Peyer's patch (tissue), 4 donors: ENCODE data around the gene BMP7.

Experiments used
- POLR2A ChIP-seq, 2 donors: fragments of 450-650 bp; IDR thresholded peaks; one replicate each; pipeline ENCODE4 v1.5.1; 2017; ENCODE audit warnings: antibody characterized with exemption in 2 of 2, mild to moderate bottlenecking in 2 of 2, moderate library complexity in 2 of 2
- TF ChIP-seq, protein P1 (sequence below), 6 experiments: fragments of 450-650 bp in 4 of 6; fragments of 200-600 bp in 2 of 6; sonication (generic) in 1 of 6; IDR thresholded peaks; one replicate each; pipeline ENCODE4 v1.5.1; 2017 to 2019; ENCODE audit warnings: antibody characterized with exemption in 6 of 6, mild to moderate bottlenecking in 3 of 6, moderate library complexity in 1 of 6

DNA sequence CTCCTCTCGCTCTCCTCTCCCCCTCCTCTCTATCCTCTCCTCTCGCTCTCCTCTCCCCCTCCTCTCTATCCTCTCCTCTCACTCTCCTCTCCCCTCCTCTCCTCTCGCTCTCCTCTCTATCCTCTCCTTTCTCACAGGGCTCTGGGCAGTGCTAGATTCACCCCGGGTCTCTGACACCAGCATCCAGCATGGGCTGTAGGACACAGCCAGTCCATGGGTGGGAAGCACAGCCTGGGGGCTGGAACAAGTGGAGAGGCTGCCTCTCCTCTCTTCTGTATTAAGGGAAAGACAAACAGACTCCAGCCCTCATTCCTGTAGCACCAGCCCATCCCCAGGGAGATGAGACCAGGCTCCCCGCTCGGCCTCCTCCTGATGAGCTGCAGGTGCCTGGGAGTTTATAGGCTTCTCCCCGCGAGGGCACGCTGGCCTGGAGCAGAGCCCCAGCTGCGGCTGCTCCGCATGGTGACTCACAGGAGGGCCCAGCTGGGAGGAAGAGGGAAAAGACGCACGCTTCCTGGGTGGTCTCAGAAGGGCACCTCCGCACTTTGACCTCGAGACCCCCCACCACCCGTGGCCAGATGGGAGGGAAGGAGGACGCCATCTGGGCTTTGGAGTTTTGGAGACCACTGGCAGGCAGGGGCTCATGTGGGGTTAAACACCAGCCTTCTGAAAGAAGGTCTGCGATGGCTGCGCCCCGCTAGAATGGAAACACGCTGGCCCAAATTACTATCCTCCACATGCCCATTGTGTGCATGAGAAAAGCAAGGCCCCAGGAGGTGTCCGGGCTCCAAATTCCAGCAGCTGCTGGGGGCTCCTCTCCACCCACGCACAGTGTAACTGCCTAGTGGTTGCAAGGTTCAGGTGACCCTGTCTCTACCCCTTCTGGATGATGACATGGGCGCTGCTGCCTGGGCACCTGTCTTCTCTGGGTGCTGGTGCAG lies 68.0 kb downstream of the BMP7 start:
- TF ChIP-seq, protein P1, sequence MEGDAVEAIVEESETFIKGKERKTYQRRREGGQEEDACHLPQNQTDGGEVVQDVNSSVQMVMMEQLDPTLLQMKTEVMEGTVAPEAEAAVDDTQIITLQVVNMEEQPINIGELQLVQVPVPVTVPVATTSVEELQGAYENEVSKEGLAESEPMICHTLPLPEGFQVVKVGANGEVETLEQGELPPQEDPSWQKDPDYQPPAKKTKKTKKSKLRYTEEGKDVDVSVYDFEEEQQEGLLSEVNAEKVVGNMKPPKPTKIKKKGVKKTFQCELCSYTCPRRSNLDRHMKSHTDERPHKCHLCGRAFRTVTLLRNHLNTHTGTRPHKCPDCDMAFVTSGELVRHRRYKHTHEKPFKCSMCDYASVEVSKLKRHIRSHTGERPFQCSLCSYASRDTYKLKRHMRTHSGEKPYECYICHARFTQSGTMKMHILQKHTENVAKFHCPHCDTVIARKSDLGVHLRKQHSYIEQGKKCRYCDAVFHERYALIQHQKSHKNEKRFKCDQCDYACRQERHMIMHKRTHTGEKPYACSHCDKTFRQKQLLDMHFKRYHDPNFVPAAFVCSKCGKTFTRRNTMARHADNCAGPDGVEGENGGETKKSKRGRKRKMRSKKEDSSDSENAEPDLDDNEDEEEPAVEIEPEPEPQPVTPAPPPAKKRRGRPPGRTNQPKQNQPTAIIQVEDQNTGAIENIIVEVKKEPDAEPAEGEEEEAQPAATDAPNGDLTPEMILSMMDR (IDR thresholded peaks at IDR 0.05): no peak
- TF ChIP-seq POLR2A (IDR thresholded peaks at IDR 0.05): no peak
